Nephron progenitor cell (in vitro differentiated cells): ENCODE data around the gene LPAR3.

Source experiments
- DNase-seq: peaks from one replicate; pipeline ENCODE4 v3.0.0; 2021
- H3K27ac Mint-ChIP-seq: 2 replicates; pipeline ENCODE4 v1.8.0; 2021; ENCODE audit warnings: mild to moderate bottlenecking, moderate library complexity, mixed read lengths
- H3K27me3 Mint-ChIP-seq: 2 replicates; pipeline ENCODE4 v1.8.0; 2021; ENCODE audit warnings: mild to moderate bottlenecking, low read depth, mixed read lengths; ENCODE audit not compliant: poor library complexity
- H3K36me3 Mint-ChIP-seq: 2 replicates; pipeline ENCODE4 v1.8.0; 2021; ENCODE audit warnings: low read depth, mixed read lengths
- H3K4me1 Mint-ChIP-seq: 2 replicates; pipeline ENCODE4 v1.8.0; 2021; ENCODE audit warnings: mixed read lengths
- H3K4me3 Mint-ChIP-seq: 2 replicates; pipeline ENCODE4 v1.8.0; 2021; ENCODE audit warnings: mild to moderate bottlenecking, moderate library complexity, mixed read lengths
- H3K9me3 Mint-ChIP-seq: 2 replicates; pipeline ENCODE4 v1.8.0; 2021; ENCODE audit warnings: mild to moderate bottlenecking, moderate library complexity, mixed read lengths
- TF ChIP-seq, protein P1 (sequence below): fragments of 200-600 bp; sonication (generic); IDR thresholded peaks from 2 replicates; pipeline ENCODE4 v1.5.0; 2021; ENCODE audit warnings: antibody characterized with exemption

The LPAR3 gene

DNA sequence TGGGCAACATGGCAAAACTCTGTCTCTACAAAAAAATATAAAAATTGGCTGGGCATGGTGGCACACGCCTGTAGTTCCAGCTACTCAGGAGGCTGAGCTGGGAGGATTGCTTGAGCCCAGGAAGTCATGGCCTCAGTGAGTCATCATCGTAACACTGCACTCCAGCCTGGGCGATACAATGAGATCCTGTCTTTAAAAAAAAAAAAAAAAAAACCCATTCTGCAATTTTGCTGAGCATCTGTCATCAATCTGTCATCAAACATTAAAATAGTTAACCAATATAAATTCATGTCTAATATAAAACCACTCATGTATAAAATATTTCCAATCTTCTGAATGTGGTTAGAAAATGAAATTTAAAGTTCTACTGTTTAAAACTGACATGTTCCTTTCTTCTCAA lies 56.9 kb downstream of the LPAR3 start:
- peaks cover 6% of the 10 kb centered on the region for H3K4me1 Mint-ChIP-seq
- DNase-seq: no peak

DNA sequence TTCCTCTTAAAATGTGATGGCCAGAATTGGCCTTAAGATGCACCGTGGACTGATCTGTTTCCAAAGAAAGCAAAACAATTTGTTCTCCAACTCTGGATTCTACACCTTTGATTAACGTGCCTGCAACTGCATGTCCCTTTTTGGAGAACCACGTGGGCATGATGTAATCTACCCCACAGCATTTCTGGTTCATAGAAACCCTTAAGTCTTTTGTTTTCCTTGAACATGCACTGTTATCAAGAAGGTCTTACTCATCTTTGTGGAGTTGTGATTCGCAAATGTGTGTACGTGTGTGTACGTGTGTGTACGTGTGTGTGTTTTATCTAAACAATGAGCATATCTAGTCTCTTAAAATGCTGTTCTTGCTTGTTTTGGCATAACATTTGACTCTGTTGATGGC lies 57.8 kb downstream of the LPAR3 start:
- H3K36me3 Mint-ChIP-seq: no peaks in the 10 kb centered on the region
- H3K27me3 Mint-ChIP-seq: peaks cover 4% of the 10 kb centered on the region
- no peak overlapping the region for H3K27ac Mint-ChIP-seq
- no peaks in the 10 kb centered on the region for H3K9me3 Mint-ChIP-seq
- TF ChIP-seq, protein P1, sequence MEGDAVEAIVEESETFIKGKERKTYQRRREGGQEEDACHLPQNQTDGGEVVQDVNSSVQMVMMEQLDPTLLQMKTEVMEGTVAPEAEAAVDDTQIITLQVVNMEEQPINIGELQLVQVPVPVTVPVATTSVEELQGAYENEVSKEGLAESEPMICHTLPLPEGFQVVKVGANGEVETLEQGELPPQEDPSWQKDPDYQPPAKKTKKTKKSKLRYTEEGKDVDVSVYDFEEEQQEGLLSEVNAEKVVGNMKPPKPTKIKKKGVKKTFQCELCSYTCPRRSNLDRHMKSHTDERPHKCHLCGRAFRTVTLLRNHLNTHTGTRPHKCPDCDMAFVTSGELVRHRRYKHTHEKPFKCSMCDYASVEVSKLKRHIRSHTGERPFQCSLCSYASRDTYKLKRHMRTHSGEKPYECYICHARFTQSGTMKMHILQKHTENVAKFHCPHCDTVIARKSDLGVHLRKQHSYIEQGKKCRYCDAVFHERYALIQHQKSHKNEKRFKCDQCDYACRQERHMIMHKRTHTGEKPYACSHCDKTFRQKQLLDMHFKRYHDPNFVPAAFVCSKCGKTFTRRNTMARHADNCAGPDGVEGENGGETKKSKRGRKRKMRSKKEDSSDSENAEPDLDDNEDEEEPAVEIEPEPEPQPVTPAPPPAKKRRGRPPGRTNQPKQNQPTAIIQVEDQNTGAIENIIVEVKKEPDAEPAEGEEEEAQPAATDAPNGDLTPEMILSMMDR: no peak
- peaks cover 6% of the 10 kb centered on the region for H3K4me1 Mint-ChIP-seq
- no peak for DNase-seq
- H3K4me3 Mint-ChIP-seq: no peak overlapping the region

More for the DNA sequence above, 56.9 kb downstream of the LPAR3 start:
- TF ChIP-seq, protein P1: no peak
- no peaks in the 10 kb centered on the region for H3K36me3 Mint-ChIP-seq
- no peaks in the 10 kb centered on the region for H3K9me3 Mint-ChIP-seq
- H3K27me3 Mint-ChIP-seq: no peaks in the 10 kb centered on the region
- H3K4me3 Mint-ChIP-seq: no peak overlapping the region
- H3K27ac Mint-ChIP-seq: no peak overlapping the region

DNA sequence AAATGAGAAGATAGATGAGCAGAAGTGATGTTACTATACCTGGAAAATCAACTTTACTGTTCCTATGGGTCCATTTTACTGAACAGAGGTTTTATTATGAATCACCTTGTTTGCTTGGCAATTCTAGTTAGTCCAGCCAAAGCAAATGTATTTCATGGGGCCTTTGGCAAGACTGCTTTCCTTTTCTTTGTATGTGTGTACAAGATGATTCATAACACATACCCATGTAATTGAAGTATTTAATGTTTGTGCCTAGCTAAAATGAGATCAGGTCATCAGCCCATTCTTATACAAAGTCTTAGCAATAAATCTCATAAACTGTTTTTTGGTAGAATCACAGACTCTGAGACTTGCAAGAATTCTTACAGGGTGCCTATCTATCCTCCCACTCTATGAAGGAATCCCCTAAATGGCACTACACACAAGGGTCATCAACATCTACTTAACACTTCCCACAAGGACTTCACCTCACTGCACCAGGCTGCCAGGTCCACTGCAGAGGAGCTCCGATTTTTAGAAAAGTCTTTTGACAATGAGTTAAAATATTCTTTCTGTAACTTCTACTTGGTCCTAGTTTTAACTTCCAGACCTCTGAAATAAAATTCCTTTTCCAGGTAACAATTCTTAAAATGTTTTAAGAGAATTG lies 58.5 kb downstream of the LPAR3 start:
- Mint-ChIP-seq H3K27me3 (peaks cover 4% of the 10 kb centered on the region), H3K4me3 (no peak overlapping the region), H3K9me3 (no peaks in the 10 kb centered on the region), H3K36me3 (no peaks in the 10 kb centered on the region), H3K4me1 (peaks cover 6% of the 10 kb centered on the region), H3K27ac (no peak overlapping the region)
- DNase-seq: no peak
- TF ChIP-seq, protein P1: no peak

DNA sequence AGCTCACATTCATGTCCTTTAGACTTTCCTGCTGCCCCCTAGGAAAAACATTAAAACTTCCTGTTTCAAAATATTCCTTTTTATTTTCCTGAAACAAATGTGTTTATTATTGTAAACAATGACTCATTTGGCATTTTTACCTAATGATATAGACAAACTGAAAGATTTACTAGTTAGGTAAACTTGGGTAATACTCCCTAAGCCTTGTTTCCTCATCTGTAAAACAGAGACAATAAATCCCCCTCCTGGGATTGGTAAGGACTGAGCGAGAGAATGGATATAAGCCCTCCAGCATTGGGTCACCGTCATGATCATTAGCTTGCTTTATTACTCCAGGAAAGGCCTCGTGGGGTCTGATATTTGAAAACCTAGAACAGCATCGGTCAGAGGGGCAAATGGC lies 59.8 kb downstream of the LPAR3 start:
- Mint-ChIP-seq H3K36me3 (no peaks in the 10 kb centered on the region), H3K9me3 (no peaks in the 10 kb centered on the region), H3K4me3 (no peak overlapping the region), H3K4me1 (peaks cover 6% of the 10 kb centered on the region), H3K27ac (no peak overlapping the region), H3K27me3 (peaks cover 4% of the 10 kb centered on the region)
- TF ChIP-seq, protein P1: no peak
- no peak for DNase-seq

DNA sequence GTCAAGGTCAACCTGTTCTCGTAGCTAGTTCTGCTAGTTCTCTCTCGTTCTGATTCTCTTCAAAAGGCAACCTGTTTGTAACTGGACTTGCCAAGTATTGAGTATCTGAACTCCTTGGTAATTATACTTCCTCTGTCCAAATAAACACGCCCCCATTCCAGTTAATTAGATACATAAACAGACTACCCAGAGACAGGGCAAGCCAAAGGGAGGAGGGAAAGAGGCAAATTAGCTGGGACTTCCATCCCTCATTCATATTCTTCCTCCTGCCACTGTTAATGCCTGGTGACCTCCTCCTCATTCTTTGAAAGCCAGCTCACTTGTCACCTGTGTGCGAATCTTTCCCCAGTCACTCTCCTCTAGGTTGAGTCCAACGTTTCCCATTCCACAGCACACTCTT lies 62.9 kb downstream of the LPAR3 start:
- Mint-ChIP-seq H3K9me3 (no peaks in the 10 kb centered on the region), H3K36me3 (no peaks in the 10 kb centered on the region), H3K27me3 (peaks cover 4% of the 10 kb centered on the region), H3K4me1 (peaks cover 6% of the 10 kb centered on the region), H3K27ac (no peak overlapping the region), H3K4me3 (no peak overlapping the region)
- TF ChIP-seq, protein P1: no peak
- DNase-seq: no peak

DNA sequence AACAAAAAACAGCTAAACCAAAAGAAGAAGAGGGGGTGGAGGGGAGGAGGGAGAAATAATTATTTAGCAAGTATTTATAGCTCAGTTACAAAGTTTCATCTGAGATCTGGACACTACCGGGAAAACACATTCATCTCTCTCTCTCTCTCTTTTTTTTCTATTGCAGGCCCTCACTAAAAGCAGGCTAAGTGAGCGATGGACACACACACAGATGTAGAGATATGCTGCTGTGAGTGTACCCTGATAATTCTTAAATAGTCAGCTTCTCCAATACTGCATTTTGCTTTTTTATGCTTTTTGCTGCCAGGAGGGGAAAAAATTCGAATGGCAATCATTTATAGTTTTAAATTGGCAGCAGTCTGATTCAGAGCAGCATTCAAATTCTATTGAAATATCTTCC lies 65.0 kb downstream of the LPAR3 start:
- DNase-seq: no peak
- H3K4me3 Mint-ChIP-seq: no peak overlapping the region
- no peaks in the 10 kb centered on the region for H3K9me3 Mint-ChIP-seq
- no peaks in the 10 kb centered on the region for H3K36me3 Mint-ChIP-seq
- no peak overlapping the region for H3K27ac Mint-ChIP-seq
- peaks cover 4% of the 10 kb centered on the region for H3K27me3 Mint-ChIP-seq
- TF ChIP-seq, protein P1: no peak
- peaks cover 6% of the 10 kb centered on the region for H3K4me1 Mint-ChIP-seq
